Stimulated activated CD4-positive, alpha-beta T cell treated with anti-CD3 and anti-CD28 coated beads, Interleukin-2, amount 100 ng/mL, for 4 hours (primary cell): ENCODE measurements around the gene UGT1A8.
"Not testable (repeated sequence)": the region's sequence is repeated elsewhere in the genome, so short reads cannot be mapped to it uniquely, and the experiment has no call there.

Experiments used
- DNase-seq: peaks from one replicate; pipeline ENCODE4 v3.0.0-alpha.2; 2020; ENCODE audit warnings: low read depth

The UGT1A8 gene

GRCh38 chr2:233639860-233640259 lies 22.4 kb downstream of the UGT1A8 start:
- no peak for DNase-seq

DNA sequence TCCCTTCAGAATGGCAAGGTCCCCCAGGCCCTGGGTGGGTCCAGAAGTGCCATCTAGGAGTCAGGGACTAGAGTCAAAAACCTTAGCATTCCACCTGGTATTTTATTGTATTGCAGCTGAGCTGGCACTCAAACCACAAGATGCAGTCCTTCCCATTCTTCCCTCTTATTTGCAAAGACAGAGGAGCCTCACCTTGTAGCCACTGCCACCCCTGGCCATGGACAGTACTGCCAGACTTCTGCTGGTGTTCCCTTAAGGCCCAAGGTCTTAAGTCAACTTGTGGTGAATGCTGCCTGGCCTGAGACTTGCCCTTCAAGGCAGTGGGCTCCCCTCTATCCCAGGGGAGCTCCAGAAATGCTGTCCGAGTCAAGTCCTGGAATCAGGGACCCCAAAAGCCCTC lies 25.7 kb downstream of the UGT1A8 start:
- no peak for DNase-seq

DNA sequence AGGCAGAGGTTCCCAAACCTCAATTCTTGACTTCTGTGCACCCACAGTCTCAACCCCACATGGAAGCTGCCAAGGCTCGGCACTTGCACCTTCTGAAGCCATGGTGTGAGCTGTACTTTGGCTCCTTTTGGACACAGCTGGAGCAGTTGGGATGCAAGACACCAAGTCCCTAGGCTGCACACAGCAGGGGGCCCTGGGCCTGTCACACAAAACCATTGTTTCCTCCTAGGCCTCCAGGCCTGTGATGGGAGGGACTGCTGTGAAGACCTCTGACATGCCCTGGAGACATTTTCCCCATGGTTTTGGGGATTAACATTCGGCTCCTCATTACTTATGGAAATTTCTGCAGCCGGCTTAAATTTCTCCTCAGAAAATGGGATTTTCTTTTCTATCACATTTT lies 28.6 kb downstream of the UGT1A8 start:
- DNase-seq = not testable (repeated sequence)

DNA sequence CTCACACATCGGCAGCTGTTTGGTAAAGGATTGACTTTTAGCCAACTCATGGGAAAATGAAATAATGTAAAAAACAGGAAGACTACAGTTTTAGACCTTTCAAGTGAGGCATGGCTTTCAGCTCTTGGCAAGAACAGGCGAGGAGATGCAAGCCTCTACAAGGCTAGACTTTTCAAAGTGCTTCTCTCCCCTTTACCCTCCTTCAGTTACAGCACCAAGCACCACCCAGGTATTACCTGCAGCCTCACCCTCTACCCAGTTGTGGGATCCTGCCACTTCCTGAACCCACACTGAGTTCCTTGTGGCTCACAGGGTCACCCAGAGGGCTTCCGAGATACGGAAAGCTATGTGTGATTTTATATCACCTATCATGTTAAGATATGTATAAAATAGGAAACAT lies 33.5 kb downstream of the UGT1A8 start:
- no peak for DNase-seq

GRCh38 chr2:233651430-233651829 lies 34.0 kb downstream of the UGT1A8 start:
- DNase-seq = no peak

- DNase-seq = no peak
Measured at GRCh38 chr2:233654501-233654900, 37.1 kb downstream of the UGT1A8 start.

DNA sequence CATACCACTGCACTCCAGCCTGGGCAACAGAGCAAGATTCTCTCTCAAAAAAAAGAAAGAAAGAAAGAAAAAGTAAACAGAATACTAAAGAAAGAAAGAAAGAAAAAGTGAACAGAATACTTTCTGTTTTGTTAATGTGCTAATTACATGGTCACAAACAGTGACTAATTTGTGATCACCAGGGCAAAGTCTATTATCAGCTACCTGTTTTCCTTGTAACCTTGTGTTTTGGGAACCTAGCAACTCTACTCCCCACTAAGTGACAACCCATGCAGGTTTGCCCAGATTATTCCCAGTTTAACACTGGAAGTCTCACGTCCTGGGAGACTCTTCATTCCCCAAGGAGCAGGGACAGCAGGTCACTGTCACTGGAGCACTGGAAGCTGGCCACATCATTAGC lies 37.6 kb downstream of the UGT1A8 start:
- DNase-seq = no peak

DNA sequence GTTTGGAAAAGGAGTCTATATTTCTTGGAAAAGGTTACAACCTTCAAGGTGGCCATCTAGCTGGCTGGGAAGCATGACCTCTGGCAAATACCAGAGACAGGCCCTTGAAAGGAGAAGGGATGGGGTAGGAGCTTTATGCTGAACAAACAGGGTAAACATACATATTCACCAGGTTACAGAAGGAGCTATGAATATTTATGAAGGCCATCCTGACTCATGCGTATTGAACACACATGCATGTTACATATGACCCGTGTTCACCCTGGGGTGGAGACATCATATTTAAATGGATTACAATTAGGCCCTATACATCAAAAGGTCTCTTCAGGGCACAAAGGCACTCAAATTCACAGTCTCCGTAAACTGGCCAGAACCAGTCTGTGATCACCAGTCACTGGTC lies 38.5 kb downstream of the UGT1A8 start:
- not testable (repeated sequence) for DNase-seq

DNA sequence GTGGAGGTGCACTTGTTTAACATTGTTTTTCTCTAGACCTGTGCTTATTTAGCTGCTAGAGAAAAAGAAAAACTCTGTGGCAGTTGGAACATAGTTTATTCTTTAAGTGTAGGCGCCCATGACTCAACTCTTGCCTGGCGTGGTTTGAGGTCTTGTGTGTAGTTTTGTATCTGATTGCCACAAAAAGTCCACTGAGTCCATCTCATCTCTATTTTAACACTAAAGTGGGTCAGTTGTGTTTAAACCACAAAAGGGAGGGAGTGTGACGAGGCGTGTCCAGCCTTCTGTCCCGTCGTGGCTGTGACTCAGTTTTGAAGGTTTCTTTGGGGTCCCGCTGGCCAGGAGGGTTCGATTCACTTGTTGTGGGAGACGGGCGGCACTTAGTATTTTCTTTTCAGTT lies 39.0 kb downstream of the UGT1A8 start:
- DNase-seq = no peak

GRCh38 chr2:233658610-233659009 lies 41.2 kb downstream of the UGT1A8 start:
- no peak for DNase-seq

- DNase-seq = no peak
Measured at GRCh38 chr2:233663911-233664310, 46.5 kb downstream of the UGT1A8 start.

DNA sequence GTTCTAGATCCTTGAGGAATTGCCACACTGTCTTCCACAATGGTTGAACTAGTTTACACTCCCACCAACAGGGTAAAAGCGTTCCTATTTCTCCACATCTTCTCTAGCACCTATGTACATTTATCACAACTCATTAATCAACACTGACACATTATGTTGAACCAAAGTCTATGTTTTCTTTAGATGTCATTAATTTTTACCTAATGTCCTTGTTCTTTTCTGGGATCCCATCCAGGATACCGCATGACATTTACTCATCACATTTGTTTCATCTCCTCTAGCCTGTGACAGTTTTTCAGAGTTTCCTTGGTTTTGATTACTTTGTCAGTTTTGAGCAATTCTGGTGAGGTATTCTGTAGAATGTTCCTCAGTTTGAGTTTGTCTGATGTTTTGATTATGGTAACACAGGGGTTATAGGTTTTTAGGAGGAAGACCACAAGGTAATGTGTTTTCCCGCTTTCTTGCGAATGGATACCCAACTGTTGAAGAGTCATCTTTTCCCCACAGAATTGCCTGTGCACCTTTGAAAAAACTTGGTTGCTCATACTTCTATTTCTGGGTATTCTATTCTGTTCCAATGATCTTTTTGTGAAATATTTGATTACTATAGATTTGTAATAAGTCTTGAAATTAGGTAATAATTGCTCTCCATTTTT lies 51.3 kb downstream of the UGT1A8 start:
- no peak for DNase-seq

GRCh38 chr2:233671290-233672161 lies 54.1 kb downstream of the UGT1A8 start, which contains the start of gene UGT1A9:
Gene UGT1A9, plus strand, starts transcription at chr2:233671898. Its CDS starts 37 bp downstream, at chr2:233671935.
- no peak for DNase-seq

GRCh38 chr2:233672886-233673285 lies 55.5 kb downstream of the UGT1A8 start:
- DNase-seq = no peak

- no peak for DNase-seq
Measured at GRCh38 chr2:233673896-233674295, 56.5 kb downstream of the UGT1A8 start.

DNA sequence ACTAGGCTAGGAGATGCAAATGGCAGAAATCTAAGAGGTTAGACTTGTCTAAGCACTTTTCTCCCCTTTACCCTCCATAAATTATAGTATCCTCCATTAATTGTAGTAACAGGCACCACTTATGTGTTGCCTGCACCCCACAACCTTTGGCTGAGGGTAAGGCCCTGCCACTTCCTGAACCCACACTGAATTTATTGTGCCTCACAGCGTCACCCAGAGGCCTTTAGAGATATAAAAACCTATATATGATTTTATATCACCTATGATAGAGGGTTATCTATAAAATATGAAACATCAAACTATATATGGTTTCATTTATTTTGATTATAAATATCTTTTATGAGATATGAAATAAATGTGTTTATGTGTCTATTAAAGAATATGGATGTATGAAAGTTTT lies 56.9 kb downstream of the UGT1A8 start:
- no peak for DNase-seq

DNA sequence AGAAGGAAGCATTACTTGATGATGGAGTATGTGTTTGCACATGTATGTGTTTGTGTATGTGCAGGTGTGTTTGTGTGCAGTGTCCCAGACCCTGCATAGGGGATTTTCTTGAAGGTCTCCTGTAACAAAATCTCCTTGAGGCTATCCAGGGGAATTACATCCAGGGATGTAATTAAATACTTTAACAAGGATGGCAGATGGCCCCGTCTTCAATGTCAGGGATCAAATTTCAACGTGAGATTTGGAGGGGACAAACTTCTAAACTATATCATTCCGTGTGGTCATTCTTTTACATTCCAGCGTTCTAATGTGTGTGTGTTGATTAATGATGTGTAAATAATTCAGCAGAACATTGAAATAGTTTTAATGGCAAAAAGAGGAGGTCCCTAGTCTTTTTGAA lies 57.6 kb downstream of the UGT1A8 start:
- DNase-seq = no peak

DNA sequence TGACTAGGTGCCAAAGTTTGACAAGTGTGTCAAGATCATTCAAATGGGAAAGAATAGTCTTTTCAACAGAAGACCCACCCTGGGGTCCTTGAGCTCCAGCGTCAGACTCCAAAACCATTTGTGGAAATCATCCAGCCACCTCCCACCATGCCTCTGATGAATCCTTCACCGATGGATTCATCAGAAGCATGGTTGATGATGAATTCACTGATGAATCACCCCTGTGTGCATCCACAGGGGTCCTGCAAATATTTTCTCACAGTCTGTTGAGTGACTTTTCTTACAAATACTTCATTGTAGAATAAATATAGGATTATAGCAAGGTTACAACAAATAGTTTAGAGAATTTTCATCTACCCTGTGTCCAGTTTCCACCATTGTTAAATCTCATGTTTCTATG lies 58.6 kb downstream of the UGT1A8 start:
- DNase-seq = no peak

DNA sequence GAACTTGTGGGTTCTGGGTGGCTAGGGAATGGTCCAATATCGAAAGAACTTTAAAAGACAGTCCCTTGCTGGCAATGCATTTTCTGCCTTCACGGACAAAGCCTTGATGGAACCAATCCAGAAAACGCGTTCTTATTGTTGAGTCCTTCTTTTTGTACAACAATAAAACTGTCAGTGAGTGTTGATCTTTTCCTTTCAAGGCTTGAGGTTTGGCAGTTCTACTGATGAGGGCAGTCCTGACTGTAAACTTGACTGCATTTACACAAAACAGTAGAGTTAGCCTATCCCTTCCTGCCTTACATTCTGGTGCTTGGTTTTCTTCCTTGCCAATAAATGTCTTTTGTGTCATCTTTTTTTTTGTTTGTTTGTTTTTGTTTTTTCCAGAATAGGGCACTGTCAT lies 61.8 kb downstream of the UGT1A8 start:
- DNase-seq = no peak

GRCh38 chr2:233680361-233681045 lies 63.1 kb downstream of the UGT1A8 start:
- no peak for DNase-seq

DNA sequence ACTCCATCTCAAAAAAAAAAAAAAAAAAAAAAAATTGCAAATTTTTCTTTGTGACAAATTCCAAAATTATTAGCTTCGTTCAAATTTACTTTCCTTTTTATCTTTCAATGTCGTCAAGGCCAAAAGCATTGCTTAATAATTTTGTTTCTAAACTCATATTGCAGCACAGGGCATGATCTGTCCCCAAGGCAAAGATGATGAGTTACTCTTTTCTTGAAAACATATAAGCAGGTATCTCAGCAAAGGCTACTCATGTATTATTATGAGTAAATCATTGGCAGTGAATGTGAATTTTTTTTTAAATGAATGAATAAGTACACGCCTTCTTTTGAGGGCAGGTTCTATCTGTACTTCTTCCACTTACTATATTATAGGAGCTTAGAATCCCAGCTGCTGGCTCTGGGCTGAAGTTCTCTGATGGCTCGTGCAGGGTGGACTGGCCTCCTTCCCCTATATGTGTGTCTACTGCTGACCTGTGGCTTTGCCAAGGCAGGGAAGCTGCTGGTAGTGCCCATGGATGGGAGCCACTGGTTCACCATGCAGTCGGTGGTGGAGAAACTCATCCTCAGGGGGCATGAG lies 64.2 kb downstream of the UGT1A8 start, which contains the start of gene UGT1A7:
UGT1A7 (plus strand) TSS at position 381 of the 579 bp plus-strand sequence; CDS start at position 418, 37 bp downstream.
- DNase-seq = no peak

DNA sequence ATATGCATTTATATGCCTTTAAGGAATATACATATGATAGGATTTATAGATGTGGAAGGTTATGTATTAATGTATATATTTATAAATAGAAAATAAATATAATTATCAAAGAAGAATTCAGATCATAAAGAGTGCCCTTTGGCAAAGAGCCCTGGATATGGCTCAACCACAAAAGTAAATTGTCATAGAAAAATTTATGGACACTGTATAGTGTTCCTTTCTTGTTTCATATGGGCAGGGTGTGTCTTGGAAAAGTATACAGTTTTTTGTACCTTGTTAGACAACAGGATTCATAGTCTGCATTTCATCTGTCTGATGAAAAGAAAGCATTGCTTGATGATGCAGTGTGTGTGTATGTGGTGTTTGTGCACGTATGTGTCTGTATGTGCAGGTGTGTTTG lies 67.2 kb downstream of the UGT1A8 start:
- no peak for DNase-seq
